GM13976 (cell line): ENCODE results near the gene VDAC1.

Experiments
- DNase-seq: peaks from one replicate; pipeline ENCODE4 v3.0.0; 2012; ENCODE audit warnings: low spot score
- in situ Hi-C: fragments of 300-500 bp; cut with MboI; formaldehyde crosslinking; loops from one replicate; pipeline ENCODE4 v1.12.0; 2022; ENCODE audit warnings: low sequenced_read_pairs, mixed read lengths, inconsistent platforms; ENCODE audit not compliant: unreplicated experiment
- TF ChIP-seq, protein P1 (sequence below): IDR thresholded peaks from 2 replicates; pipeline ENCODE4 v1.5.1; 2012; ENCODE audit warnings: borderline replicate concordance, mild to moderate bottlenecking; ENCODE audit not compliant: insufficient read depth; ENCODE audit errors: extremely low read depth, missing control alignments, control extremely low read depth

Gene VDAC1

DNA sequence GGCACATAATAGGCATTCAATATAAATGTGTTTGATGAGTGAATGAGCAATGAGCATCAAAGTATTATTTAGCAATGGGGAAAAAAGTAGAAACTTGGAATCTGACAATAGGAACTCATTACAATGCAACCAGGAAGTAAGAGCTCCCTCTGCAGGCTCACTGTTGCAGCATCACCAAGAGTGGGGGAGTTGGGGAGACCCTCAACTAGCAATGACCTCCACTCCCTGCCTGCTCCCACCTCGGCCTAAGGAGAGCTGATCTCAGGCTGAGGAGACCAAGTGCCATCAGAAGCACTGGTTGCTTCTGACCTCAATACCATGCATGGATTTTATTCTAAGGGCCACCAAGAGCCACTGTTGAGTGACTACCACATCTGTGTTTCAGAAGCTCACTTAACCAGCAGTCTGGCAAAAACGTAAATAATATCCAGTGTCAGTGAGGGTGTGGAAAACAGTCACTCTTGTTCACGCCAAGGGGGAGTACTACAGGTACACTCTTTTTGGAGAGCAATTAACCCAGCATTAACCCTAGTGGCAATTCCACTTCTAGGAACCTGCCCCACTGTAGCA is 8.0 kb downstream of the VDAC1 start:
- TF ChIP-seq, protein P1, sequence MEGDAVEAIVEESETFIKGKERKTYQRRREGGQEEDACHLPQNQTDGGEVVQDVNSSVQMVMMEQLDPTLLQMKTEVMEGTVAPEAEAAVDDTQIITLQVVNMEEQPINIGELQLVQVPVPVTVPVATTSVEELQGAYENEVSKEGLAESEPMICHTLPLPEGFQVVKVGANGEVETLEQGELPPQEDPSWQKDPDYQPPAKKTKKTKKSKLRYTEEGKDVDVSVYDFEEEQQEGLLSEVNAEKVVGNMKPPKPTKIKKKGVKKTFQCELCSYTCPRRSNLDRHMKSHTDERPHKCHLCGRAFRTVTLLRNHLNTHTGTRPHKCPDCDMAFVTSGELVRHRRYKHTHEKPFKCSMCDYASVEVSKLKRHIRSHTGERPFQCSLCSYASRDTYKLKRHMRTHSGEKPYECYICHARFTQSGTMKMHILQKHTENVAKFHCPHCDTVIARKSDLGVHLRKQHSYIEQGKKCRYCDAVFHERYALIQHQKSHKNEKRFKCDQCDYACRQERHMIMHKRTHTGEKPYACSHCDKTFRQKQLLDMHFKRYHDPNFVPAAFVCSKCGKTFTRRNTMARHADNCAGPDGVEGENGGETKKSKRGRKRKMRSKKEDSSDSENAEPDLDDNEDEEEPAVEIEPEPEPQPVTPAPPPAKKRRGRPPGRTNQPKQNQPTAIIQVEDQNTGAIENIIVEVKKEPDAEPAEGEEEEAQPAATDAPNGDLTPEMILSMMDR = peak; percentile 58
- DNase-seq = no peak
- in situ Hi-C loops = no loop called here

DNA sequence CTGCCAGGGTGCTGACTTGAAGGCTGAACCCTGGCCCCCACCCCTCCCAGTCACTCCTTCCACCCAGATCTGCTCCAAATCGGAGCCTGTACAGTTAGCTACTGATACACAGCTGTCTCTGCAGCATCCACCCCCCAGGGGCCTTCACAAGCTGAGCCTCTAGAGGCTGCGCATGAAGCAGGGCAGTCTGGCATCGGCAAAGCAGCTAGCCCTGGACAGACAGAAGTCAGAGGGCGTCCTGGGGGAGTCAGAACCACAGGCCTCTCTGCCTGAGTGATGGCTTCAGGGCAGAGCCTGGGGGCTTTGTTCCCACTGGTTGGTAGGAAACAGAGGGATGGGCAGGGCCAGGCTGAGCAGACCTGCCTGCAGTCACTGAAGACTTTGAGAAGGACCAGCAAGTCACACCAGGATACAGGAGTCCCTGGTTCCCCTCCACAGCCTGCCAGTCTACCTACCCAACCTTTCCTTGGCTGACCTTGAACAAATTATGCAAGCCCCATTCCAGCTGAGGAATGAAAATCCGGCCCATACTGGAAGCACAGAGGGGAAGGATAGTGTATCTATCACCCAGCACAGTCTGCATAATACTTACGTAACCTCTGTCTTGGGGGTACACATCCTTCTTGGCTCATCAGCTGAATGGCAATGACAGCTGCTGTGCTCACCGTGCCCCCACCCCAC is 8.8 kb downstream of the VDAC1 start:
- TF ChIP-seq, protein P1 = no peak
- no peak for DNase-seq
- in situ Hi-C loops = no loop called here

DNA sequence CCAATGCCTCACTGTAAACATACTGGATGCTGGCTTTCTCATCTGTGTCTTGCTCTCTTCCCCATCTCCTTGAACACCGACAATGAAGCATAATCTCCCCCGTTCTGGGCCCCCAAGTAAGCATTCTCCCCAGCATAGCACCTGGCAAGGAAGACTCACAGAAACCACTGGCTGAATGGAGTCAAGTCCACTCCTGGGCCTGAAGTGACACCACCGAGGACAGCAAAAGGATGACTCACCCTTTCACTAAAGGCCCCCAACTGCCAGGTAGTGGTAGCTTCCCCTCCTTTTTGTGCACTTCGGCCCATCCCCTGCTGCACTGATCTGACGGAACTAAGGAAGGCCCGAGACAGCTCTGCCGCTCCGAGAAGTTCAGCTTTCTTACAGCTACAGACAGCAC is 9.4 kb downstream of the VDAC1 start:
- TF ChIP-seq, protein P1 = no peak
- no peak for DNase-seq
- in situ Hi-C loops = no loop called here

DNA sequence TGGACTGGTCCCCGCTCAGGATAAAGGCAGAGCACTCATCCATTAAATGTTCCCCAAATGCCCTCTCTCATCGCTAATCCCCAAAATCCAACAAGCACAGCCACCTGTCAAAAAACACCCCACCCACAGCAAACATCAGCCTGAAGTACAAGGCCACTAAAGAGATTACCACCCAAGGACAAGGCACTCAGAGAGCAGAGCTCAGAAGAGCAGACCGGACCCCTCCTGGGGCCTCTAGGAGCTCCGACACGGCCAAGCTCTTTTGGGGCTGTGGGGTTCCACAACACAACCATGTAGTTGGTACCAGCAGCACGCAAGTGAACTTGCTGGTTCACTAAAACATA is 9.8 kb downstream of the VDAC1 start:
- no peak for DNase-seq
- TF ChIP-seq, protein P1 = no peak
- in situ Hi-C loops = no loop called here

DNA sequence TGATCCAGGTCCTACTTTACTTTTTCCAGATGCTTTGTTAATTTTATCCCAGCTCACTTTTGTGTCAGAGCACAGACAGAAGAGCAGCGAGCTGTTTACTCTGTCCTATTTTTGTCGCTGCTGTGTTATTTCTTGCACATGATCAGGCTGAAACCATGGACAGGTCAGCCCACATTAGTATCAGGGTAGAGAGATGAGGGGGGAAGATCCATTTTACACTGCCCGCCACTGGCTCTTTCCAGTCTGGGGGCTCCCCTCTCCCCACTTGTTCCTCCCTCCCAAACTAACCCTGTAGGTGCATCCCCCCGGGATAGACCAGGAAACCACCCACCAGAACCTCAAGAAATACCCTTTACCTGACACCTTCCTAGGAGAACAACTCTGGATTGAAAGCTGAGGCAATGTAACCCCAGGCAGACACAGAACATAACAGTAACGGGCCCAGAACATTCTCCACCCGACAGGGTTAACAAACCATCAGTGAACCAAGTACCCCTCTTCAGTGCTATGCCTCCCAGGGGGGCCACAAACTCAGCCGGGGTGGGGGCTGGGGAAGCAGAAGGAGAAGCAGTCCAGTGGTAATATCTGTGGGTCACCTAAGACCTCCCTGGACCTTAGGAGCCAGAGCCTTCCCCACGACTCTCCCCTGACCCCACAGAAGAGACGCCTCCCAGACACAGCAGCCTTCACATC is 10.3 kb downstream of the VDAC1 start:
- no peak for DNase-seq
- TF ChIP-seq, protein P1 = no peak
- in situ Hi-C loops = no loop called here

DNA sequence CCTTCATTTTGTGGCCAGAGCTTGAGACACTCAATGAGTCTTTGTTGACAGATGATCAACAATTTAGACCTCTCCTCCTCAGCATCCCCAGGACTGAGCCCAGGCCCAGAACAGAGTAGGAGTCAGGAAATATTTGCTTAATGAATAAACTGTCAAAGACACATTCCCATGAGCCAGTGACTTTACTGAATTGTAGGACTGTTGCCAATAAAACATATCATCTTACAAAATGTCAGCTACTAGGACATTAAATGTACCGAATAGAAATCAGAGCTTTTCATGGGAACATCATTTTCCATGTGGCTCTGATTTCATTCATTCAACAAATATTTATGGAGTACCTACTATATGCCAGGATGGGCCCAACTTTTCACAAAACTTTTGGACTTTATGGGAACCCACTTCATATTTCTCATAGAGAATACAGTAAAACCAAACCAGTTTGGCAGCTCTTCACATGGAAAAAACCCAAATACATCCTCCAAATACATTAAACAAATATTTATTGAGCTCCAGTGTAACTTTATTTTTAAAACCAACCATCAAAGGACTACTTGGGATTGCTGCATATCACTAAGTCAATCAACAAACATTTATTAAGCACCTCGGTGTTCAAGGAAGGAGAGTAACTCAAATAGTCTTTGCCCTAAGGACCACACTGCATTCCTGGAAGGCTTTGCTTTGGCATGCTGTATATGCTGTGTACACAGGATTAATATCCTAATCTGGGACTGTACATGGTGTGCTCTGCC is 11.4 kb downstream of the VDAC1 start:
- in situ Hi-C loops = no loop called here
- DNase-seq = no peak
- TF ChIP-seq, protein P1 = no peak
